Pons (tissue), 1 donor: ENCODE data around the gene PTCH1.

ENCODE experiments used
- DNase-seq: peaks from one replicate; pipeline ENCODE4 v3.0.0-alpha.2; 2016; ENCODE audit warnings: low spot score

Gene PTCH1

DNA sequence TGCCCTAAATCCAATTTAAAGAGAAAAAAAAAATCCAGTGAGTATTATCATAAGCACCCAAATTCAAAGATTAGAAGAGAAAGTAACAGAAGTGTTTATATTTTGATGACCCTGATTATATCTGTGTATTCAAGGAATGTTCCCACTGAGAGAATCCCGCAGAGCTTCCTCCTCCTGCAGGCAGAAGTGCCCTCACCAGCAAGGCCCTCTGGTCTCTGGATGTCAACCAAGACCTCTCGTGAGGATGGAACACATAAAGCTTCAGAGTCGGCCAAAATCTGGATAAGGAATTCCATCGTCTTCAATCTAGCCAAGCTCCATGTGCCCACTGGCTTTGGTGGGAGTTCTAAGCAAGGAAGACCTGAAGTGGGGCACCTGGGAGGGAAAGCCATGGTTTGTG lies 18.1 kb downstream of the PTCH1 start:
- no peak for DNase-seq

DNA sequence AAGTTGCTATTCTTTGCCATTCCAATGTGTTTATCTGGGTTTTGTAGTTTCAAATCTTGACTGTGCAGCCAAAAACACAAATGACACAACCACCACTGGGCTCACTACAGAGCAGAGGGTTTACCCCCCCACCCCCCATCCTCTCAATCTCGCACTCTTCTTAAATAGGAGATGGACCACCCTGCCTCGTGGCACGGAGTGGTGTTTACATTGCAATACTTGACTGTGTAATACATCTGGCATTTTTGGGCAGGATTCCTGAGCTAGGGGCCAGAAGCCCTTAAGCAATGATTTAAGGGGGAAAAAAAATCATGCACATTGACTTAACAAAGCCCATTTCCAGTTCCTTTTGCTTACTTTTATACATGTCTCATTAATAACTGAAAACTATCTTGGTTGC lies 19.0 kb downstream of the PTCH1 start:
- no peak for DNase-seq

DNA sequence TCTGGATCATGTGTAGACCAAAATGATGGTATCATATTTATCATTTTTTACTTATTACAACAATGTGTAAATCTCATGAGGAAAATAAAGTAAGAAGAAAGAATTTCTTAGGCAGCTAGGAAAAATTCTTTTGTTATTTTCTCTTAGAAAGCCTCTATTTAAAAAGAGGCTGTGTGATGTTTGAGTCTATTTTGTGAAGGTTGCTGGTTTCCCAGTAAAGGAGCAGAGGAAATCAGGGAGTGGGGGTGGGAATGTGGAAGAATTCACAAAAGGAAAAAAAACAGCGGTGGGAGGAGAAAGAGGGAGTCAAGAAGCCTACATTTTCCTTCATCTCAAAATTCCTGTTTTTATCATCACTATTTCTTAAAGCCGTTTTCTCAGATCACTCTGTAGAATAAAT lies 20.1 kb downstream of the PTCH1 start:
- DNase-seq, result no peak

DNA sequence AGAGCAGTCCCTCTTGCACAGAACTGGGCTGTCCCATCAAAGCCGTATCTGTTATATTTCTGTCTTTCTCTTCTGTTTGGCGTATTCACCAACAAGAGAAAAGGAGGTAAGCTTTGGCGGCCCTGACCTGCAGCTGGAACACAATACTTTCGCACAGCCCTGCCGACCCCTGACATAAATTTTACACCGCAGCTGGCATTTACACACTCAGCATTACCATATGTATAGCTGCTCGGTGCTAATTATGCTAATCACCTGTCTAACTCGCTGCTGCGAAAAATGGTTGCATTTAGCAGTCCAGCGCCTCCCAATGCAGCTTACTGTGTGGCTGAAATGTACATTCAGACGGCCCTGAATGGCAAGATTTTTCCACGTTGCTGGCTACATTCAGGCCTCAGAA lies 20.8 kb downstream of the PTCH1 start:
- DNase-seq, result no peak

DNA sequence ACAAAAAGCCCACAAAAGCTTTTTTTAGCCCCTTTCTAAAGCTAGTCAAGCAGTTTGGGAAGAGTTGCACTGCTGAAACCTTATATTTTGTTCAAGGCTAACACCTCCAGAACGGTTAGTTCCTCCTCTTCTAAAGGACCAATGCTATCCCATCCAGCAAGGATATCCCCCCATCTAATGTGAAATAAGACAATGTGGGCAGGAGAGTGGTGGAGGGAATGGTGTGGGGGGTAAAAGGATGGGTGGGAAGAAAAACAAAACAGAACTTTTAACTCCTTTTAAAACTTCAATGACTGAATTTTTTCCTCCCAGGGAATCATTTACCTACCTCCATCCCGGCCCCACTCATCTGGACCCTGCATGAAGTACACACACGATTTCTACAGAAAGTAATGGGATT lies 21.2 kb downstream of the PTCH1 start:
- DNase-seq, result no peak

DNA sequence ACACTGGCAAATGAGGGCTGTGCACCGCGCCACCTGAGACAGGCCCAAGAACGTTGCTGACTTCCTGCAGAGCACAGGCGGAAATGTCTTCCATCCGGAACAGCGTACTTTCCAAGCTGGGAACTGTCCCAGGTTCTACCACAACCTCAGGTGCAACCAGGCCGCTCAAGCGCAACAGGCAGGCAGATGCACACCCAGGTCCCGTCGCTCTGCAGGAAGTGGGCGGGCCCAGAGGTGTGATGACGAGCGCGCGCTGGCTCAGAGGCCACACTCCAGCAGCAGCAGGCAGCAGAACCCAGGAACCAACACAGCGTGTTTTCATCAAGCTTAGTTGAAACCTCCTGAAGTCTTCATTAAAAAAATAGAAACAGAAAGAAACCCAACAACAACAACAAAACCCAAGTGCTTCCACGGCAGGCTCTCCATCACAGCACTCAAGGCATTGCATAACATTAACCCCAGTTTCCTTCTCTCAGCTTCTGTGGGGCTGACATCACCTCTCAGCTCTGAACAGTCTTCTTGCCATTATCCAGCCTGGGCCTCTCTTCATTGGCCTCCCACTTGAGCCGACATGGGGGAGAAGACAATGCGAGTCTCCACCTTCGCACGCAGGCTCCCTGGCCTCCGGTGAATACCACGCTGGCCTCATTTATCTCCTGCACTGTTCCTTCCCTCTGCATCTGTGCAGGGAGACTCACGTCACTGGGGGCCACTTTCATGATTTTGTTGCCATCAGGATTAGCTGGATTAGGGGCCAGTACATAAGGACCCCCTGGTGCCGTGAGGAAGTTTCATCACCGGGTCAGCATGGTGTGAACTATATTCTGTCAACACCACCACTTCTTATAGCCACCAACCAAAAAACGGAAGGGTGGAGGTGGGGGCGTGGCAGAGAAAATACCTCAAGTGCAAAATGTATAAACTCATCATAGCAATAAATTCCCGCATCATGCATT lies 22.1 kb downstream of the PTCH1 start:
- no peak for DNase-seq

DNA sequence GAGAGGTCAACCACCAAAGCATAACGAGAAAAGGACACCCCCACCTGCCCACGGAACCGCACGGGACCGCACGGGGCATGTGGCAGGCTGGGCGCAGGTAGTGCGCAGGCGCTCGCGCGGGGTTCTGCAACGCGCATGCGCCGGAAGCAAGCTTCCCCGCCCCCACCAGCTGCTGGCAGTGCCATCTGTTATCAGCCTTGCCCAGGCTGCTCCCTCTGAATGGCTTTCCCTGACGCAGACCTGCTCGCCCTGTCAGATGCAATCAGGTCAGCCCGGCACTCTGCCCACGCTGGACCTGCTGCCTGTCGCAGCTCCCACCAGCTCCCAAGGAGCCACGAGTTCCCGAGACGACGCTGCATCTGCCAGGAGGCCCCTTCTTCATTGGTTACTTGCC lies 22.8 kb downstream of the PTCH1 start:
- peak; percentile 77 for DNase-seq

DNA sequence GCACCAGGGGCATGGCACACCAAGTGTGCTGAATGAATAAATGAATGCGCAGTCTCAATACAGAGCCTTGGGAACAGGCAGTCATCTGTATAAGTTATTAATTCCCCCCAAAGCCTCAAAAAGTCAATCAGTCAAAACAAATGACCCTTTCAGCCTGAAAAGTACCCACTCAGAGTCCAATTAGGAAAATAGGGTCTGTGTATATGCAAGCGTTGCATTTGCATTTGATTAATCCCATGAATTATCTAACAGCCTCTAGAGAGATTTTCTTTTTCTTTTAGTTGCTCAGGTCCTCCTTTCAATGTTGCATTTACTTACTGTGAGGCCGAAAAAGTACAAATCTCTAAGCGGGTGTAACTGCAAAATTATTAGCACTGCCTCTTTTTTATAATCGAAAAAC lies 23.4 kb downstream of the PTCH1 start:
- no peak for DNase-seq

DNA sequence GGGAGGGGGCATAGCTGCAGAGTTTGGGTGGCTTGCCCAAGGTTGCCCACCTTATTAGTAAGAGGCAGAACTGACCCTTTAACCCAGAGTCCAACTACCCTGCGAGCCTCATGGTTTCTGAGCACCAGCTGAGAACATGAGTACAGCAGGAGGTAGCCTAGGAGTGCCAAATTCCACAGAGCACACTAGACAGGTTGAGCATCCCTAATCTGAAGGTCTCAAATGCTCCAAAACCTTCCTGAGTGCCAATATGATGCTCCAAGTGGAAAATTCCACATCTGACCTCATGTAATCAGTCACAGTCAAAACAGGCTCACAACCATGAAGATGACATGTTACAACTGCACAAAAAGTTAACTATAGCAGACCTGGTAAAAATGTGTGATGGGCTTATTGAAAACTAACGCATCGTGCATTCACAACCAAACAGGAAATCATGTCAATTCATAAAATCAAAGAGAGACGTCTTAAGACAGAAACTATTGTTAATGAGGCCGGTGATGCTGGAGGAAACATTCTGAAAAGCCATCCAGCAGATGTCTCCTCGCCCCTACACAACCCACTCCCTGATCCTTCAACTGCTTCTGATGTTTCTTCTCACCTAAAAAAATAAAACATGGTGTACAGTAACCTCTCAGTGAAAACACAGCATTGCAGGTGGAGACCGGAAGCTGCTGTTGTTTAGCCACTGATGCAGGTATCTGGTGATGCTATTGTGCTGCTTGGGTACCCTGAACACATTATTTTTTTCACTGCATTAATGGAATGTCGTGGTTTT lies 25.0 kb downstream of the PTCH1 start:
- no peak for DNase-seq

DNA sequence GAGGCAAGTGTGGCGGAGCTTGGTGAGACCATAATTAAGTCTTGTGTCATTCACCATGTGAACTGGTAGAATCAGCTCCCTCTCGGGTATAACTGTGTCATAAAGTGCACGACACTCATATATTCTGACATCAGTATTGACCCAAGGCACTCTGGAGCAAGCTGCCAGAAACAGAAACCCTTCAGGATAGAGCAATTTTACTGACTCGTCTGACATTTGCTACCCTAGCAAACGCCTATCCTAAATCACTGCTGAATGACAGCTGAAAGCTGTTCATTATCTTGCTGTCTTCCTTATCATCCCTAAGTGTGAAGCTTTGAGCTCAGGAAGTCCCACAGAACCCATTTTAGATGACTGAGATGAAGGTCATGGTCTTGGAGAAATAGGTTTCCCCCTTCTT lies 27.8 kb downstream of the PTCH1 start:
- no peak for DNase-seq

DNA sequence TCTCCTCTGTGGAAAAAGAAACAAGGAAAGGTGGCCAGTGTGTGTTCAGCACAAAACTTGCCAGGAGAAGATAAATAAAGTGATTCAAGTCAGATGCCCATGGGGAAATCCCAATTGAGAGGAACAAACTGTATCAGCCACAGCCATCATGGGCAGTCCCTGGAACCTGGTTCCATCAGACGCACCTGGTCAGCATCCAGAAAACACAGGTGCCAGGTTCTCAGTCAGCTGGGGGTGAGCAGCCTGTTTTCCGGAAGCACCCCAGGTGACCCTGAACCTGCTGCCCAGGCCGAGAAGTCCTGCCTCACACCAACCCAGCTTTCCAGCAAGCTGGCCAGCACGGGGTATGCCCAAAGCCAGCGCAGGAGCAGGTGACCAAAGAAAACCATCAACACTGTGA lies 30.5 kb downstream of the PTCH1 start:
- no peak for DNase-seq

DNA sequence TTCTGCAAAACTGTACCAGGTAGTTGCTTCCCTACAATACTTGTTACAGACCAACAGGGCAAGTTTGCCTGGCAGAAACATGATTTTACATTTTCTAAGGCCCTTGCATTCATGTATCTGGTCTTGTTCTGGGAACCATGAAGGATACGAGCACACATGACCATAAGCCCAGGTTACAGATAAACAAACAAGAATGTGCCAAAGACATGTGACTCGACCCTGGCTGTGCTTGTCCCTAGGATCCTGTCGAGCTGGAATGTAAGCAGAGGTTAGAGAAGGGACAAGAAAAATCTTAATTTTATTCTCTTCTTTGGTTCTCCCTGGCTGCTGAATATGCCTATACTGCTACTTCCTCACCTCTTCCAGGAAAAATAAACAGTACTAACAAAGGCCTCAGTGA lies 32.5 kb downstream of the PTCH1 start:
- DNase-seq, result no peak

DNA sequence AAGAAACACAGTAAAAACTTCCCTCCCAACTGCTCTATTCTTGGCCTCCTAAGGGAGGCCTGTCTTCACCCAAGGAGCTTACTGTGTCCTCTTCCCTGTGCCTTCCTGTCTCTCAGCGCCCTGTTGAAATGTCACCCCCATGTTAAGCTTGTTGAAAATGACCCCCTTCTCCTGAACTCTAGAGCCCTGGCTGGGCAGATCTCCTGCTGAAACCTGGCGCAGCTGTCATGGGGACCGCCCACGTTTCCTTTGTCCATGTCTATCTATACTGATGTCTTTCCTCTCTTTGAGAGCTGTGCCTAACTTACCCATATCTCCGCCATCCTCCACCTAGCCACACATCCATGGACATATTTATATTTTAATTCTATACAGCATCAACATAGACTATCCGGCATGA lies 33.3 kb downstream of the PTCH1 start:
- no peak for DNase-seq

DNA sequence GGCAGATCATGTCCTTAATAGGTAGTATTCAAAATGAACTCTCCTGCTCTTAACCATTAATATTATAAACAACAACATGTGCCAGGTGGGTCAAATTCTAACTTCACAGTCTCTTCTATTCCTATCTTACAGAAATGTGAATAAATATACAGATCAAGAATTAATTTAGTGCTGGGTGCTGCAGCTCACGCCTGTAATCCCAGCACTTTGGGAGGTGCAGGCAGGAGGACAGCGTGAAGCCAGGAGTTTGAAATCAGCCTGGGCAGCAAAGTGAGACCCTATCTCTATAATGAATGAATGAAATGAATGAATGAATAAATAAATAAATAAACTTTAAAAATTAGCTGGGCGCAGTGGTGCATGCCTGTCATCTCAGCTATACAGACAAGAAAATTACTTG lies 34.1 kb downstream of the PTCH1 start:
- no peak for DNase-seq

DNA sequence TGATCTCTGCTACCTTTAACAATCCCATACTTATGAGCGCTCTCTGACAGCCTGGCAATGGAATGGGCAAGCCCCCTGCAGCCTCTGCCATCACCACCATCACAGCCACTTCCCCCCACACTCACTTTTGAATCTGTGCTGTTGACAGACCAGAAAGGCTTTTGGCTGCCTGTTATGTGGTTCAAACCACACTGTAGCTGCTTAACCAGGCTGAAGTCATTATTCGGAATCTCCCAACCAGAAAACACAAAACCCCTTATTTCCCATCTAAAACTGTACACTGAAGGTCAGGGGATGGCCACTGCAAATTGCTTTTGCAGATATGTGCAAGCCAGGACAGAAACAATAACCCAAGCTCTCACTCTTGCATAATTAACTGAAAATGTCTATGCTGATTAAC lies 35.8 kb downstream of the PTCH1 start:
- DNase-seq, result no peak

DNA sequence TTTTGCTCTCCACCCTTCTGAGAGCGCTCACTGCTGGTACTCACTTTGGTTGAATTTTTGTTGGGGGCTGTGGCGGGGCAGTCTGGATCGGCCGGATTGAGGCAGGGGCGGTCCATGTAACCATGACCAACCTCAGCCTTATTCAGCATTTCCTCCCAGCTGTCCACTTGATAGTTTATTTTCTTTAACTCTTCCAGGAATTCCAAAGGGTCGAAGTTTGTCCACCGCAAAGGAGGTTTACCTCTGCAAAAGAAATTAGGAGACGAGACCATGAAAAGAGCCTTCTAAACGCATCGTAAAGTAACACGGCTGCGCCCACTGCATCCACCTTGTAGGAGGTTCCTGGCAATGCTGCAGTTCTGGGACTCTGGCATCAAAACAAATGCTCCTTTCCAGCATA lies 36.4 kb downstream of the PTCH1 start:
- DNase-seq, result no peak

DNA sequence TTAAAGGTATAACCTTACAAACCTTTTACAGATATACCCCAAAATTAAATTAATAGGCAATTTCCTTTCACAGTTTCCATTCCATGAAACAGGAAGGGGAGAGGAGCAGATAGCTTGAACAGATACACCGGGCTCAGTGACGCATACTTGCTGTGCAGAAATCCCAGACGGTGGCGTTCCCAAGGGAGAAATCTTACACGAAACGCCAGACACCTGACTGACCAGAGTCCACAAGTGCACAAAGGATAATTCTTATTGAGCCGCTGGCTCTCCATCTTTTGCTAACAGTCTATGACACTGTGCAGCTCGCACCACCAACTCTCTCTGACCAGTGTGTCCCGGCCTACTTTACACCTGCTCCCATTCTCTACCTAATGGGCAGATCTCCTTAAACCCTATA lies 37.4 kb downstream of the PTCH1 start:
- no peak for DNase-seq

DNA sequence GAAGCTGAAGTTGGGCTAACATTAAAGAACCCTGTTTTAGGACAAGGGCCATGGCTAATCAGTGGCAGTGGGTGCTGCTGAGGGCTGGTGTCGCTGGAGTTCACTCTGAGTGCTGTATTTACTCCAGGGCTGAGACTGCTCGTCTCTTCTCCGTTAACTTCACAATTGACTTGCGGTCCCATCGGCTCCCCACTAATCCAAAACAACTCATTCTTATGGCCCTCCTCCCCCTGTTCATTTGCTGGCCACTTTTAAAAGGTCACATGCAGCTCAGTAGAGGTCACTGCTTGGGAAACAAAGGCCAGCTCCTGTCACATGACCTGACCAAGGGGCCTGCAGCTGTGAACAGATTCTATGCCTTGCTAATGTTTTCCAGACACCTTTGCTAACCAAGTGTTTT lies 38.4 kb downstream of the PTCH1 start:
- peak; percentile 68 for DNase-seq

DNA sequence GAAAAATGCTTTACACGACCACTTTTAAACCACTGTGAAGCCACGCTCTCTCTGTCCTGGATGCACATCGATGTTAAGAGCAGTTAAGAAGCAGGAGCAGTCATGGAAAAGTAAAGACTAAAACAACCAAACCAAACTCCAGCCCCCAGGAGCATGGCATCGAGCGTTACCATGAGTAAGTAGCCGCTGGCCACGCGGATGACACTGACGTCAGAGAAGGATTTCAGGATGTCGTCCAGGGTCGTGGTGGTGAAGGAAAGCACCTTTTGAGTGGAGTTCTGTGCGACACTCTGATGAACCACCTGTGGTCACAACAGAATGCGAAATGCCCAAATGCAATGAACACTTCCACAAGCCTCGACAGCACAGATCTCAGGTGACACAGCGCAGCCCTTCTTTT lies 38.9 kb downstream of the PTCH1 start:
- DNase-seq, result no peak

DNA sequence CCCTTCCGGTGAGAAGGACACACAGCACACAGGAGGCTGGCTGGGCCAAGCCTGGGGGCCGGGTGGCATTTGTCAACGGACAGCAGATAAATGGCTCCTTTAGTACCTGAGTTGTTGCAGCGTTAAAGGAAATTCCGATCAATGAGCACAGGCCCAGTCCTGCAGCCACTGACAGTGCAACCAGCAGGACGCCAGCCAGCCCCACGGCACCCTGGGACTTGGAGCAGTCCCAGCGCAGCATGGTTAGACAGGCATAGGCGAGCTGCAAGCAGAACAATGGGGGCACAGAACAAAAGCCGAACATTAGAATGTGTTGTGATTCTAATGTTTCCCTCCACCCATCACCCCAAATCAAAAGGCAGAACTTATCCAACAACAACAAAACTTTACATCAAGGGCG lies 39.3 kb downstream of the PTCH1 start:
- peak; percentile 91 for DNase-seq

DNA sequence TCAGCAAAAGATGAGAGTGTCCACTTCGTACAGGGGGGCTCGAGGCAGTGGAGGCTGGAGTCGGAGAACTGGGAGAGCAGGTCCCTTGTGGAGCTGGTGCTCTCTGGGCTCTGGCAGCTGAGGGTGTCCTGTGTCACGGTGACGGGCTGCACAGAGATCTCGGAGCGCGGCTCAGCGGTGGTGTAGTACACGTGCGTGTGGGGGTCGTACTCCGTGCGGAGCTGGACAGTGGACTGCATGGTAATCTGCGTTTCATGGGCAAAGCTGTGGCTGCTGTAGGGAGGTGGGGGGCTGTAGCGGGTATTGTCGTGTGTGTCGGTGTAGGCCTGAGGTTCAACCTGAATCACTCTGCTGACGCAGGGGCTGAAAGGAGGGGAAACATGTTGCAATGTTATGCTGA lies 48.0 kb downstream of the PTCH1 start:
- no peak for DNase-seq

DNA sequence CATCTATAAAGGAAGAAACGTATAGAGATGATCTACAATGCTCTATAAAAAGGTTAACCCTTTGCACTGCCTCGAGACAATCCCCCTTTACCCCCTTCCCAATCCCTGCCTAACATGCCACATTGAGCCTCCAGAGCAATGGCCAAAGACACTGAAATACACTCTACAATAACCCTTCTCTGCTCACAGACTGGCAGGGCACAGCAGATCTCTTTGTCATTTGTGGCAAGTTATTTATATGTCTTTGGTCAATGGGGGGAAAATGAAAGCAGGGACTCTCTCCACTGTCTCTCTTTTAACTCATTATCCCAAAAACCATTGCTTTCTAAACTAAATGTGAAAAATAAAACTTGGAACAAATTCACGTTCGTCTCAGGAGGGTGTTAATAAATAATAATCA lies 51.7 kb downstream of the PTCH1 start:
- peak; percentile 82 for DNase-seq
